Kidney (tissue), 14 donors: ENCODE measurements around the gene GIPC1. TPM values are rescaled to one million over a fixed set of nuclear protein-coding genes. Genes with fewer than 3 reads are reported as not detected.

Experiments used
- DNase-seq, 5 donors: peaks; one replicate each; pipeline ENCODE4 v3.0.0-alpha.2; 2013 to 2020
- FAIRE-seq: peaks from 2 replicates; lab custom pipeline; 2012; peaks lifted over from hg19 to GRCh38; lab: Jason Lieb, UNC
- H3K27ac ChIP-seq, 2 donors: one replicate each; pipeline ENCODE4 v1.7.0; 2013; ENCODE audit warnings: low read depth in 2 of 2, low read length in 2 of 2, inconsistent platforms in 1 of 2
- H3K27me3 ChIP-seq: one replicate; pipeline ENCODE4 v1.7.1; 2013; ENCODE audit warnings: low read length, inconsistent platforms; ENCODE audit not compliant: control insufficient read depth, insufficient read depth
- H3K36me3 ChIP-seq, 3 donors: one replicate each; pipeline versions ENCODE4 v1.7.0 to v1.7.1; 2013; ENCODE audit warnings: low read length in 3 of 3, control low read depth in 1 of 3, inconsistent platforms in 1 of 3; ENCODE audit not compliant: insufficient read depth in 3 of 3, control insufficient read depth in 2 of 3
- H3K4me1 ChIP-seq, 3 donors: one replicate each; pipeline versions ENCODE4 v1.7.0 to v1.7.1; 2013; ENCODE audit warnings: low read length in 3 of 3, inconsistent platforms in 1 of 3, low read depth in 1 of 3; ENCODE audit not compliant: control insufficient read depth in 2 of 3, insufficient read depth in 2 of 3
- H3K4me3 ChIP-seq, 3 donors: one replicate each; pipeline versions ENCODE4 v1.7.0 to v1.8.1; 2013; ENCODE audit warnings: low read length in 3 of 3, control low read depth in 1 of 3, inconsistent platforms in 1 of 3
- H3K9ac ChIP-seq, 3 donors: one replicate each; pipeline versions ENCODE4 v1.7.0 to v1.7.1; 2013; ENCODE audit warnings: low read length in 3 of 3, control low read depth in 1 of 3, inconsistent platforms in 1 of 3
- H3K9me3 ChIP-seq, 3 donors: one replicate each; pipeline versions ENCODE4 v1.7.0 to v1.7.1; 2013; ENCODE audit warnings: low read length in 3 of 3, control low read depth in 1 of 3, inconsistent platforms in 1 of 3; ENCODE audit not compliant: control insufficient read depth in 2 of 3, insufficient read depth in 1 of 3
- intact Hi-C: fragments of 100-400 bp; cut with DNase I; formaldehyde crosslinking; loops from one replicate; pipeline ENCODE4 v1.11.1; 2022
- polyA plus RNA-seq: library from polyadenylated mRNA; stranded (reverse); fragments of 350-450 nt; fragmentation: Illumina TruSeq; extraction: RNeasy Lipid Tissue Mini Kit (QIAGEN cat#74804); gene quantifications from one replicate; pipeline ENCODE4 v1.2.3, GENCODE V29; 2014; ENCODE audit warnings: low read depth, low replicate concordance; ENCODE audit not compliant: insufficient read depth
- total RNA-seq: library from RNA; stranded (reverse); fragmentation: NEBNext Ultra II Directional; extraction: Animal tissue kit (Norgen Biotek cat#: 25700); gene quantifications from one replicate; pipeline ENCODE4 v1.2.1, GENCODE V29; 2021
- TF ChIP-seq, protein P1 (sequence below): IDR thresholded peaks from 3 replicates; pipeline ENCODE4 v1.5.1; 2012; ENCODE audit warnings: mild to moderate bottlenecking, moderate library complexity, borderline replicate concordance; ENCODE audit not compliant: insufficient read depth; ENCODE audit errors: extremely low read depth
- donor health status: control.
- donor health status: control.
- donor health status: control.
- donor health status: control.
- donor health status: control.
- donor health status: DM: yes; HTN: yes; CAD: no.
- donor health status: Normal renal cell carcinoma (clear cell type).

The GIPC1 gene
- total and polyA plus RNA-seq, 2 donors from 2014 or later = 94.6 to 137 TPM

DNA sequence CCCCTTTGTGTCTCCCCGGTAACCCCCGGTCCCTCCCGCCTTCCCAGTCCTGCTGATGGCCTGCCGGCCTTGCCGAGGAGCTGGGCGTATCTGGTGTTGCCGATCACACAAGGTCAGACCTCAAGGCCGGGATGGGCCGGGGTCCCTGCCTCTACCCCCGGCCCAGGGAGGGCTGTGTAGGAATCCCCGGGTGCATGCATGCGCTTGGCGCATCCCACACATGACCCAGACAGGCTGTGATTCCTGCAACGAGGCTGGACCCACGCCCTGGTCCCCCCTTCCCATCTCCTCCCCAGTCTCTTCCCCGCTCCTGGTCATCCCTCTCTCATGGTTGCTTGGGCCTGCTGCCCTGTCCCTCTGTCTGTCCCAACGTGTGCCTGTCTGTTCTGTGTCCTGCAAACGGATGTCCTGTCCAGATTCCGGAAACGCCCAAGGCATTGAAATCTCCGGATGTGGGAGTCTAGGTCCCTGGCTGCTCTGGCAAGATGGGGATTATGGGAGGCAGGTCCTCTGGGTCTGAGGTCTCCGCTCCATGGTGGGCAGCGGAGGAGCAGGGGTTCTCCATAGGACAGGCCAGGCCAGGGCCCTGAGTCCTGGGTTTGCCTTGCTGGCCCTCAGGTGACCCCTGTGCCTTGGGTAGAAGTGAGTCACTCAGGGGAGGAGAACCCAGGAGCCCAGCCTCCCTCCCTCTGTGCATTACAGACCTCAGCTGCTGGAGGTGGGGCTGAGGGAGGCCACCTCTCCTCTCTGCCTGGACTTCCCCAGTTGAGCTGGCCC lies 61.2 kb downstream of the GIPC1 start:
- peak overlapping the region in 2 of 3 donors; percentile 60 to 68 for H3K4me3 ChIP-seq
- peak overlapping the region; percentile 78 to 81 for H3K27ac ChIP-seq

DNA sequence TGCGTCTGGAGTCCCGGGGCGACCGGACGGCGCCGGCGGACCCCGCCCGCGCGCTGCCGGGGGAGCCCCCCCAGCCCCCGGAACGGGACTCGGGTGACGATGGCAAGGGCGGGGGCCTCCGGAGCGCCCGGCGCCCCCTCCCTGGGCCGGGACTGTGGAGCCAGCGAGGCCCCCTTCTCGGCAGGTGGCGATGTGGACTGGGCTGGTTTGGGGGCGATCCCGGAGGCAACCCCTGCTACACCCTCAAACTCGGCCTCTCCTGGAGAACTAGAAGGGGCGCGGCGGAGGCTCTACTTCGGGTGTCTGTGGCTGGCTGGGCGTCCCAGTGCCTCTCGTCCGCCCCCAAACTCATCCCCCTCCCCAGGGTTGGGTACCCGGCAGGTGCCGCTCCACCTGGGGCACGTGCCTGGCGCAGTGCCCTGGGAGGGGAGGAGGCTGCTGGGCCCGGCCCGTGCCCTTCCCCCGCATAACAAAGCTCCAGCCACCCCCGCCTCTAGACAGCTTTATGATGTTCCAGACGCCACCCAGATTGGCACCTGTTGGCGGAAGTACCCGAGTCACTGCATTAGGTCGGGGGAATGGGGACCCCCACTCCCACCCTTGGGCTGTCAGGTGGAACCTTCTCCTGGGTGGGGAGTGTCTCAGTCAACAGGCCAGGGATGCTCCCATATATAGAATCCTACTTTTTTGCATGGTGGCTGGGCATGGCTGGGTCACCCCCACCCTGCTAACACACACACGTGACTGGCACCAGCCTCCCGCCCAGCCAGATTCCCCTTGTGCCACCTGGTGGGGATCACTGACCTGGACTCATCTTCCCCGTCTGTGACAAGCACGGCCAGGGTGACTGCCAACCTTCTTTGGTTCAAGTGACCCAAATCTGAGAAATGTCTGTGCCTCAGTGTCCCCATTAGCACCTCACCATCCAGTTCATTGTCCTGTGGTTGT lies 62.1 kb downstream of the GIPC1 start:
- H3K9me3 ChIP-seq = no peaks in the 10 kb centered on the region
- H3K4me3 ChIP-seq = peak overlapping the region; percentile 21 to 68 (median 60)
- H3K27ac ChIP-seq = peak overlapping the region; percentile 78 to 81
- H3K36me3 ChIP-seq = peaks cover 0 to 2% (median 0%) of the 10 kb centered on the region in 3 donors
- H3K9ac ChIP-seq = peak overlapping the region in 2 of 3 donors; percentile 77 to 80
- FAIRE-seq = no peak
- TF ChIP-seq, protein P1, sequence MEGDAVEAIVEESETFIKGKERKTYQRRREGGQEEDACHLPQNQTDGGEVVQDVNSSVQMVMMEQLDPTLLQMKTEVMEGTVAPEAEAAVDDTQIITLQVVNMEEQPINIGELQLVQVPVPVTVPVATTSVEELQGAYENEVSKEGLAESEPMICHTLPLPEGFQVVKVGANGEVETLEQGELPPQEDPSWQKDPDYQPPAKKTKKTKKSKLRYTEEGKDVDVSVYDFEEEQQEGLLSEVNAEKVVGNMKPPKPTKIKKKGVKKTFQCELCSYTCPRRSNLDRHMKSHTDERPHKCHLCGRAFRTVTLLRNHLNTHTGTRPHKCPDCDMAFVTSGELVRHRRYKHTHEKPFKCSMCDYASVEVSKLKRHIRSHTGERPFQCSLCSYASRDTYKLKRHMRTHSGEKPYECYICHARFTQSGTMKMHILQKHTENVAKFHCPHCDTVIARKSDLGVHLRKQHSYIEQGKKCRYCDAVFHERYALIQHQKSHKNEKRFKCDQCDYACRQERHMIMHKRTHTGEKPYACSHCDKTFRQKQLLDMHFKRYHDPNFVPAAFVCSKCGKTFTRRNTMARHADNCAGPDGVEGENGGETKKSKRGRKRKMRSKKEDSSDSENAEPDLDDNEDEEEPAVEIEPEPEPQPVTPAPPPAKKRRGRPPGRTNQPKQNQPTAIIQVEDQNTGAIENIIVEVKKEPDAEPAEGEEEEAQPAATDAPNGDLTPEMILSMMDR = no peak
- peaks cover 0 to 22% (median 9%) of the 10 kb centered on the region in 3 donors for H3K4me1 ChIP-seq
- intact Hi-C loops = no loop called here
- peak; percentile 55 to 85 (median 76) for DNase-seq
- no peaks in the 10 kb centered on the region for H3K27me3 ChIP-seq

More for the DNA sequence above, 61.2 kb downstream of the GIPC1 start:
- peaks cover 0 to 2% (median 0%) of the 10 kb centered on the region in 3 donors for H3K36me3 ChIP-seq
- H3K9ac ChIP-seq = peak overlapping the region in 1 of 3 donors; percentile 77
- intact Hi-C loops = no loop called here
- TF ChIP-seq, protein P1 = no peak
- peaks cover 0 to 29% (median 9%) of the 10 kb centered on the region in 3 donors for H3K4me1 ChIP-seq
- H3K27me3 ChIP-seq = no peaks in the 10 kb centered on the region
- H3K9me3 ChIP-seq = no peaks in the 10 kb centered on the region
- DNase-seq (peak; percentile 29 to 93 (median 62)), FAIRE-seq (no peak)

- no peak for FAIRE-seq
- intact Hi-C loops = no loop called here
- peak; percentile 65 to 86 (median 82) for DNase-seq
- H3K9me3 ChIP-seq = no peaks in the 10 kb centered on the region
- peaks cover 0 to 2% (median 0%) of the 10 kb centered on the region in 3 donors for H3K36me3 ChIP-seq
- TF ChIP-seq, protein P1 = no peak
- H3K4me1 ChIP-seq = peaks cover 0 to 22% (median 9%) of the 10 kb centered on the region in 3 donors
- H3K27me3 ChIP-seq = no peaks in the 10 kb centered on the region
- H3K9ac ChIP-seq = peak within 1 kb of the TSS; percentile 18 to 80 (median 77)
- peak within 1 kb of the TSS; percentile 54 to 68 (median 60) for H3K4me3 ChIP-seq
- peak within 1 kb of the TSS; percentile 78 to 81 for H3K27ac ChIP-seq
Measured at GRCh38 chr19:14432791-14433553, 63.0 kb downstream of the GIPC1 start, which contains the start of gene PKN1. TSS of gene PKN1 (plus strand) at chr19:14433306. CDS start at chr19:14433522, 216 bp downstream.
